ENCODE data around the gene QRICH1.

The QRICH1 gene

GRCh38 chr3:49093853-49094767 is at the start of gene QRICH1:
Gene QRICH1, minus strand, starts transcription at chr3:49094071. Its CDS starts 17,054 bp downstream, at chr3:49077017.
- no peak for FAIRE-seq
- peak; percentile 83 for DNase-seq (ENCODE audit: insufficient read length, low spot score)

- no peak for FAIRE-seq
- DNase-seq (ENCODE audit: insufficient read length, low spot score): no peak
Measured at GRCh38 chr3:49140080-49140479, 46.2 kb upstream of the QRICH1 start.

GRCh38 chr3:49135499-49135898 is 41.6 kb upstream of the QRICH1 start:
- FAIRE-seq: no peak
- no peak for DNase-seq (ENCODE audit: insufficient read length, low spot score)

- FAIRE-seq (no peak), DNase-seq (ENCODE audit: insufficient read length, low spot score) (no peak)
Measured at GRCh38 chr3:49134471-49135265, 40.8 kb upstream of the QRICH1 start.

- no peak for FAIRE-seq
Measured at GRCh38 chr3:49133226-49133951, 39.5 kb upstream of the QRICH1 start.

GRCh38 chr3:49132437-49133225 is 38.8 kb upstream of the QRICH1 start, which contains the start of gene LAMB2:
Gene LAMB2, minus strand, starts transcription at chr3:49133050. Its CDS starts 183 bp downstream, at chr3:49132867.
- FAIRE-seq (no peak), DNase-seq (ENCODE audit: insufficient read length, low spot score) (no peak)

More at GRCh38 chr3:49133226-49133951, 39.5 kb upstream of the QRICH1 start:
- DNase-seq (ENCODE audit: insufficient read length, low spot score): no peak

GRCh38 chr3:49132073-49132436 is 38.2 kb upstream of the QRICH1 start:
- FAIRE-seq (no peak), DNase-seq (ENCODE audit: insufficient read length, low spot score) (no peak)

GRCh38 chr3:49131576-49131975 is 37.7 kb upstream of the QRICH1 start:
- DNase-seq (ENCODE audit: insufficient read length, low spot score) (no peak), FAIRE-seq (no peak)

- FAIRE-seq (no peak), DNase-seq (ENCODE audit: insufficient read length, low spot score) (no peak)
Measured at GRCh38 chr3:49131040-49131439, 37.2 kb upstream of the QRICH1 start.

- FAIRE-seq (no peak), DNase-seq (ENCODE audit: insufficient read length, low spot score) (no peak)
Measured at GRCh38 chr3:49124991-49125670, 31.3 kb upstream of the QRICH1 start.

- no peak for DNase-seq (ENCODE audit: insufficient read length, low spot score)
- FAIRE-seq: no peak
Measured at GRCh38 chr3:49124203-49124602, 30.3 kb upstream of the QRICH1 start.

GRCh38 chr3:49123687-49124086 is 29.8 kb upstream of the QRICH1 start:
- DNase-seq (ENCODE audit: insufficient read length, low spot score): no peak
- no peak for FAIRE-seq

GRCh38 chr3:49122886-49123545 is 29.1 kb upstream of the QRICH1 start:
- FAIRE-seq (no peak), DNase-seq (ENCODE audit: insufficient read length, low spot score) (no peak)

- FAIRE-seq (no peak), DNase-seq (ENCODE audit: insufficient read length, low spot score) (no peak)
Measured at GRCh38 chr3:49122451-49122850, 28.6 kb upstream of the QRICH1 start.

GRCh38 chr3:49122022-49122421 is 28.2 kb upstream of the QRICH1 start:
- no peak for FAIRE-seq
- no peak for DNase-seq (ENCODE audit: insufficient read length, low spot score)

- FAIRE-seq (no peak), DNase-seq (ENCODE audit: insufficient read length, low spot score) (no peak)
Measured at GRCh38 chr3:49121132-49121736, 27.4 kb upstream of the QRICH1 start.

- FAIRE-seq (peak; percentile 100), DNase-seq (ENCODE audit: insufficient read length, low spot score) (peak; percentile 99)
Measured at GRCh38 chr3:49120438-49121131, 26.7 kb upstream of the QRICH1 start, which contains the start of gene USP19. Gene USP19, minus strand, starts transcription at chr3:49120823. Its CDS starts 1,678 bp downstream, at chr3:49119145.

- FAIRE-seq (peak; percentile 53), DNase-seq (ENCODE audit: insufficient read length, low spot score) (no peak)
Measured at GRCh38 chr3:49120096-49120437, 26.2 kb upstream of the QRICH1 start.

All from GM19239 (cell line).